ENCODE measurements around the gene ILDR1.

GRCh38 chr3:121981473-121981872, 40.6 kb downstream of the ILDR1 start:
- TF ChIP-seq CTCF (IDR thresholded peaks at IDR 0.05) (no peak), ZFX (IDR thresholded peaks at IDR 0.05; ENCODE audit: borderline replicate concordance) (no peak)
